RKO (cell line): Measurements from ENCODE around the gene CERS2.

Experiments
- DNase-seq: peaks from one replicate; pipeline ENCODE4 v3.0.0-alpha.2; 2016; ENCODE audit warnings: low spot score

The CERS2 gene

GRCh38 chr1:150997126-150997872, 22.7 kb upstream of the CERS2 start:
- no peak for DNase-seq

- DNase-seq = no peak
These were observed 21.3 kb upstream of the CERS2 start for GRCh38 chr1:150995896-150996295.

- DNase-seq = no peak
These were observed 20.8 kb upstream of the CERS2 start for GRCh38 chr1:150995460-150995859.

- no peak for DNase-seq
These were observed 19.6 kb upstream of the CERS2 start for GRCh38 chr1:150994248-150994647.

- DNase-seq = no peak
These were observed 18.0 kb upstream of the CERS2 start for GRCh38 chr1:150992626-150993025.

GRCh38 chr1:150987924-150988323, 13.3 kb upstream of the CERS2 start:
- no peak for DNase-seq

GRCh38 chr1:150985179-150985825, 10.7 kb upstream of the CERS2 start:
- no peak for DNase-seq

- DNase-seq = no peak
These were observed 7.4 kb upstream of the CERS2 start, which contains the start of gene ANXA9 for GRCh38 chr1:150981805-150982712. Gene ANXA9 (plus strand): TSS chr1:150982292. CDS start chr1:150983106, 814 bp downstream.

- no peak for DNase-seq
These were observed 6.7 kb upstream of the CERS2 start for GRCh38 chr1:150981177-150981804.

- peak; percentile 88 for DNase-seq
These were observed 4.7 kb upstream of the CERS2 start for GRCh38 chr1:150979092-150980056.

GRCh38 chr1:150976879-150977694, 2.5 kb upstream of the CERS2 start:
- DNase-seq = peak; percentile 77

- DNase-seq = no peak
These were observed 1.8 kb upstream of the CERS2 start for GRCh38 chr1:150976401-150976821.

- peak; percentile 46 for DNase-seq
These were observed 627 bp downstream of the CERS2 start for GRCh38 chr1:150973836-150974579.

- DNase-seq = peak; percentile 66
These were observed 1.3 kb downstream of the CERS2 start for GRCh38 chr1:150973258-150973835.

- DNase-seq = no peak
These were observed 2.2 kb downstream of the CERS2 start for GRCh38 chr1:150972417-150972940.

GRCh38 chr1:150971583-150972416, 2.8 kb downstream of the CERS2 start:
- DNase-seq = peak; percentile 61

- DNase-seq = no peak
These were observed 3.6 kb downstream of the CERS2 start for GRCh38 chr1:150970808-150971582.
